ENCODE results near the gene TEX22.
A peak's percentile ranks its signal among the peaks of the same experiment; 100 is the strongest.

The TEX22 gene

DNA sequence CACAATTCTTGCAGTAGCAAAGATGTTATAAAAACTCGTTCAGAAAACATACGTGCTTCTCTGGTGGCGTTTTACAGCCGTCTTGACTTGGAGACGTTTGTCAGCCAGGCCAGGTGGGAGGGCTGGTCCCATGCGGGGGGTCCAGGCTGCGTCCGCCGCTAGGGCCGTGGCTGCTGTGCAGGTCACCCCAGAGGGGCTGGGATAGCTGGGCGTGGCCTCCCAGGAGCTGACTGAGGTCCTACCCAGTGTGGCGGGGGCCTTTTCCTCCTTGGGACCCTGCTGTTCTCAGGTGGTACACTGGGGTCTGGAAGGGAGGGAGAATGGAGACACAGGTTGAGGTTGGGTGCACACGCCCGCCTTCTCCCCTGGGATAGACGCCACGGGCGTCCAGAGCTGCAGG, 46.5 kb downstream of the TEX22 start:
- DNase-seq, result no peak

DNA sequence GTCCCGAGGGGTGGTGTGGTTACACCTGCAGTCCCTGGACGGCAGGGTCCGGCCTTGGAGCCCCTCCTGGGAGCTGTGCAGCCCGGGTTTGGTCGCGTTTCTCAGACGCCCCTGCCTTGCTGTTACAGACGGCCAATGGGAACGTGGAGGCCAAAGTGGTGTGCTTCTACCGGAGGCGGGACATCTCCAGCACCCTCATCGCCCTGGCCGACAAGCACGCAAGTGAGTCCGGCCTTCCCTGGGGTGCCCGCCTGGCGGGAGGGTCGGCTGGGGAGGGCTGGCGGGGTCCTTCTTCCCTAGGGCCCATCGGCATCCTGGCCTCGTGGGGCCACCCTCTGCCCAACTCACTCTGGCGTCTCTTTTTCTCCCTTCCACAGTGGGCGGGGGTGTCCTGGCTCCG, 47.0 kb downstream of the TEX22 start:
- DNase-seq, result no peak

DNA sequence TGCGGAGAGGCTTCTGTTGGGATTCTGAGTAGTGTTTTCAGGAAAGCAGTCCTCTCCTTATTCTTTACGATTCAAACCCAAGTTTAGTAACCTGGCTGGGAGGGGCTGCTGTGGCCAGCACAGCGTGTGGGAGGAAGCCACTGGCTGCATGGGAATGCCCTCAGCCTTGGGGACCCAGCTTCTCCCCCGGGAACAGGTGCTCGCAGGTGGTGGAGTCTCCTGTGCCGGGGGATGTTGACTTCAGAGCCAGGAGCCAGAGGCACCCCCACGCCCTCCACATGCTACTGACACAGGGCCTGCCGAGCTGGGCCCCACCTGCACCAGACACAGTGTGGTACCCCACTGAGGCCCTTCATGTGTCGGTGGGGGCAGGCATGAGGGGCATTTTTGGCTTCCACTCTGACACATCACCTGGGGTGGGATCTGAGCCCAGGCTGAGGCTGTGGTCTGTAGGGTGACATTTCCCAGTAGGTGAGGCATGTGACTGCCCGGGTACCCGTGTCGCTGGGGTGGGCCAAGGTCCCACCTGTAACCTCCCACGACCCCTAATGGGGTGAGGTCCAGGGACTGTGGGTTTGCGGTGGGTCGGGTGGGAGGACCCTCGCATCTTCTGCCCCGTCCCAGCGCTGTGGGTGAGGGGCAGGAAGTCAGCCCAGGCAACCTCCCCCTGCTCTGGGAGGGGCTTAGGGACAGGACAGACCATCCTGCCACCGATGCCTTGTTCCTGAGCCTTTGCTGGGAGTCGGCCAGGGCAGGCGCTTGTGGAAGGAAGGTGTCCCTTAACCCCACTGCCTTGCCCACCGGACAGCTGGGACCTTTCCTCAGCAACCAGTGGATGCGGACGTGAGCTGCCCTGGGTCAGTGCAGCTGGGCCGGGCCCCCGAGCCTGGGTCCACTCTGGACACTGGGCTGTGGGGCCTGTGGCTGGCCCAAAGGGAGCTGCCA, 47.8 kb downstream of the TEX22 start:
- no peak for DNase-seq

DNA sequence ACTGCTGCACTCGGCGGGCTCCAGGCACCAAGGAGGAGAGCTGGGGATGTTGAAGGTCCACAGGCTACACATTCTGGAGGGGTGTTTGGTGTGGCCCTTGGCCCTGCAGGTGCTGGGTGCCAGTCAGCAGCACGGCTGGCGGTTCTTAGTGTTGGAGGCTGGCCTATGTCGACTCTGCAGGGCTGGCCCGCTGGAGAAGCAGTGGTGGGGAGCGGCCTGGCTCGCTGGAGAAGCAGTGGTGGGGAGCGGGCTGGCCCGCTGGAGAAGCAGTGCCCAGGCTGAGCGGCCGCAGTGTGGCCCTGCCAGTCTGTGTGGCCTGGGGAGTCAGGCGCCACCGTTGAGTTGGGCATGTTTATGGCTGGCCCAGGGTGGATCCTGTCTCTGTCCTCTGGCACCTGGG, 48.6 kb downstream of the TEX22 start:
- no peak for DNase-seq

DNA sequence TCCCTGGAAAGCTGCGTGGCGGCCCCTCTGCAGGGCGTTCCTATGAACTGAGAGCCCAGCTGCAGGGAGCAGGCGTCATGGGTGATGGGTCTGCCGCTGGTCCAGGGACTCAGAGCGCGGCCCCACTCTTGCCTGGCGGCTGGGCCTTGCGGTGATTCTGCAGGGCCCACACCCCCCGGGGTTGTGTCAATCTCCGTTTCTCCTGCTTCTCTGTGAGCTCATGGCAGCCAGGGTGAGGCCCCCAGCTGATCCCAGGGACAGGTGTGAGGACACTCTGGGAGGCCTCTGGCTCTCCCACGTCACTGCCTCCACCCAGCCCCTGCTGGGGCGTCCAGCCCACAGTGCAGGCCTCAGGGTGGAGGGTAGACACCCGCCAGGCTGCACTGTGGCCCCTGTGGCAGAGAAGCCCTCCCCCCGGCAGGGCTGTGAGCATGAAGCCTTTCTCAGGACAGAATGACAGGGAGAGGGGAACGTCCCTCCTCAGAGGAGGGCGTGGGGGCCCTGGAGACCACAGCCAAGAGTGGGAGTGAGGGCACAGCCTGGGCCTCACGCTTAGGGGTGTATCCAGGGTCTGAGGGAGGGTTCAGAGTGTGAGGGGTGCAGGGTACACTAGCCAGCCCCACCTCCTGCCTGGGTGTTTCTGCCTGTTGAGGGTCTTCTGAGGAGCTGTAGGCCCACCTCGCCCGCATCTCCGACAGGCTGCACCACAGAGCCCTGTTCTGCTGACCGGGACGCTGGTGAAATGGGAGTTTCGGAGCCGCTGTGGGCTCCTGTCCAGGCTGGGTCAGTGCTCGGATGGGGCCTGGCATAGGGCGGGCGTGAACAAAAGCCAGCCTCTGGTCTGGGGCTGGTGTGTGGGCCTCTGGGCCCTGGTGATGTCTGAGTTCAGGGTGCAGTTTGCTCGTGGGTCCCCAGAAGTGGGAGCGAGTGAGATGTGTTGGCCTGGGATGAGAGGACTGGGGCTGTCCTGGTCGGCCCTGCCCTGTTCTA, 49.6 kb downstream of the TEX22 start:
- DNase-seq, result no peak

DNA sequence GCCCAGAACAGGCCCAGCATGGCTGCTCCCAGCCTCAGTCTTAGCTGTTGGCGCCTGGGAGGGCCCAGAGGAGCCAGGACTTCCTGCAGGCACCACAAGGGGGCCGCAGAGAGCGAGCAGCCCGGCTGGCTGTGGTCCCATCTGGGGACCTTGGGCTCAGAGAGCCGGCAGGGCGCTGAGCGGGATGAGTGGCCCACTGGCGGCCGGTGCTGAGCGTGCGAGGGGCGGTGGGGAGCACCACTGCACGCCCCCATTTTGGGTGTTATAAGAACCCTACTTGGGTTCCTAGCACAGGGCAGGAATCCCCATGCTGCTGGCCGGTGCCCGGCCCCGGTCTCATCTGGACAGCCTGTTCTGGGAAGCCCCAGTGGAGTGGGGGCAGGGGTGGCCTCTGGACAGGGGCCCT, 50.4 kb downstream of the TEX22 start:
- DNase-seq, result peak; percentile 51

DNA sequence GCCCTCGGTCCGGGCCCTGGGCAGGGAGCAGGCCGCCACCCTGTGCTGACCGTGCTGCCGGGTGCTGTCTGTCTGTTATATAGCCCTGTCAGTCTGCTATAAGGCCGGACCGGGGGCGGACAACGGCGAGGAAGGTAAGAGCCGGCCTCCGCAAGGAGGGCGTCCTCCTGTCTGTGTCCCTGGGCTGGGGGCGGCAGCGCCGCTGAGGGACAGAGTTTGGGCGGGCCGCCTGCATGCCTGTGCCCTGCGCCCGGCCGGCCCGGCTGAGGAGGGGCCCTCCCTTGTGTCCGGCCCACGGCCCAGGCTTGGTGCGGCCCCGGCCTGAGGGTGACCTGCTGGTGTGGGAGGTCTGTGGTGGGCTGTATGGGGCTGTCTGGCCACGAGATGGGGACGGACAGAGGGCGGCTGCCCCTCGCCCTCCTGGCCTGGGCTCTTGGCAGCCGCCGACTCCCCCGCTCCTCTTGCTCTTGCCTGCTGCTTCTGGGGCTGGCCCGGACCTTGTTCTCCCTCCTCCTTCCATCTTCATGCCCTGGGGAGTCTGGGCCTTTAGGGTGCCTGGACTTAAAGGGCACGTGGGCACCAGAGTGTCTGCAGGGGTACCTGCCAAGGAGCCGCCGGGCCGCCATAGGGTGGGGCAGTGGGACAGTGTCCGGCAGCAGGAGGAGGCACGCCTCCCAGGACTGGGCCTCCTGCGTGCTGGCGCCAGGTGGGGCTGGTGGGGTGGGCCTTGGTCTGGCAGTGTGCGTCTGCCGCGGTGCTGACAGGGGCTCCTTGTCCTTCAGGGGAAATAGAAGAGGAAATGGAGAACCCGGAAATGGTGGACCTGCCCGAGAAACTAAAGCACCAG, 51.2 kb downstream of the TEX22 start:
- DNase-seq, result no peak

DNA sequence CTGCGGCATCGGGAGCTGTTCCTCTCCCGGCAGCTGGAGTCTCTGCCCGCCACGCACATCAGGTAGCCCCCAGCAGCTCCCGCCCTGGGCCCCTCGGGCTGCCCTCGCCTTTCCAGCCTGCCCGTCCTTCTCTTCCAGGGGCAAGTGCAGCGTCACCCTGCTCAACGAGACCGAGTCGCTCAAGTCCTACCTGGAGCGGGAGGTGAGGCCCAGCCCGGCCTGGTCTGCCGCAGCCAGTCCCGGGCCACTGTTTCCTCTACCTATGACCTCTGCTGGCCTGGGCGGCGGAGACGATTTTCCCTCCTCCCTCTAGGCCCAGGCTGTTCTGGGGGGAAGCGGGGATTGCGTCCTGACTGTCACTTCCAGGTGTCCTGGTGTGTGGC, 51.8 kb downstream of the TEX22 start:
- no peak for DNase-seq

DNA sequence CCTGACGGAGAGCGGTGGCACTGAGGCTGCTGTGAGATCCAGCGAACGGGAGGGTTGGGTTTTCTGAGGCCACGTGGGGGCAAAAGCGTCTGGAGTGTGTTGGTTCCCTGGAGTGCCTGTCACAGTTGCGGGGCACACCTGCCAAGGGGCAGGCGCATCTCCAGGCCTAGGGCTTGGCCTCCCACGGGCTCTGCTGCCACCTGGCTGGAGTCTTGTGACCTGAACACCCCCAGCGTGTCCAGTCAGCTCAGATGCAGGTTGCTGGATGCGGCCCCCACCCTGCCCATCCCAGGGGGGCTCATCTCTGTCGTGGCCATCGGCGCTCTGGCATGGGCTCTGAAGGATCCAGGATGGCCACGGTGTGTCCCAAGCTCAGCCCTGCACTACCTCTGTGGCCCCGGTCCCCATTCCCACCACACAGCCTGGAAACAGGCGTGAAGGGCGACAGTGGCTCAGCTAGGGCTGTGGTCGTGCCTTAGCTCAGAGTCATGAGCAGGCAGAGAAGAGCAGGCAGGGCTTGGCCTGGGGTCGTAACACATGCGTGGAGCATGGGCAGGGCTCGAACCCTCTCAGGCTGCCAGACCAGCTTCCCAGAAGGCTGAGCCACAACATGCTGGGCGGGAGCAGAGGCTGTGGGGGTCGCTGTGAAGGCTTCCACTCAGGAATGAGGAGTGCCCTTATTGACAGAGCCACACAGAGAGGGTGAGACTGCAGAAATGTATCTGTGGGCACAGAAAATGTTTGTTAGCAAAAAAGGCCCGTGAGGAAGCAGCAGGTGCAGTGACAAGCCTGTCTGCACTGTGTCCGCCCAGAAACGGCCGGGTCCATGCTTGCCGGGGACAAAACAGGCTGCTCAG, 52.8 kb downstream of the TEX22 start:
- DNase-seq, result no peak

DNA sequence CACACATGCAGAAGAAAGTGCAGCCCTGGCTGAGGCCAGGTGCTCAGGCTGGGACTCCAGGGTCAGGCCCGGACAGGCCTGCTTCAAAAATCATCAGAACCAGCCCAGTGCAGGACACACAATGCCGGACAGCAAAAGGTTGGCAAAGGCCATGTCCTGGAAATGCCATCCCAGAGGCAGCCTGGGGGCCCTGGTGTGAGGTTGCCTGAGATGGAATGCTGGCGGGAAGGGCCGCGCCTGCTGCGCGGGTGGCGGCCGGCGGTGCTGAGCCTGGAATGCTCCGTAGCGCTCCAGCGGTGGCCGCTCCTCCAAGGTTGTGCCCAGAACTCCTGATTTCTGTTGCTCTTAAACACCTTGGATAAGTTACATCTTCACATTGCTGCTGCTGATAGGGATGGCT, 54.6 kb downstream of the TEX22 start:
- no peak for DNase-seq

DNA sequence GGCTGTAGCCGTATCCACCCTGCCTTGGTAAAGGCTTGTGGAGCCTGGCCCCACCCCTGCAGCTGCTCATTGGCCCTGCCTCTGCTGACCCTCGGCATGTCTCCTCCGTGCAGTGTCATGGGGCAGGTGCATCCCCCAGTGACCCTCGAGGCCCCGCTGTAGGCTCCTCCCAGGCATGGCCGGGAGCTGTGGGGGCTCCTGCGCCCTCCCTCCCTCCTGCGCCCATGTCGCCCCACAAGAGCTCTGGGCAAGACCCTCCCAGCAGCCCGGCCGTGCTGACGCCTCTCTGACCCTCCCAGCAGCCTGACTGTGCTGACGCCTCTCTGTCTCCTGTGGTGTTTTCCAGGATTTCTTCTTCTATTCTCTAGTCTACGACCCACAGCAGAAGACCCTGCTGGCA, 55.5 kb downstream of the TEX22 start:
- DNase-seq, result no peak

DNA sequence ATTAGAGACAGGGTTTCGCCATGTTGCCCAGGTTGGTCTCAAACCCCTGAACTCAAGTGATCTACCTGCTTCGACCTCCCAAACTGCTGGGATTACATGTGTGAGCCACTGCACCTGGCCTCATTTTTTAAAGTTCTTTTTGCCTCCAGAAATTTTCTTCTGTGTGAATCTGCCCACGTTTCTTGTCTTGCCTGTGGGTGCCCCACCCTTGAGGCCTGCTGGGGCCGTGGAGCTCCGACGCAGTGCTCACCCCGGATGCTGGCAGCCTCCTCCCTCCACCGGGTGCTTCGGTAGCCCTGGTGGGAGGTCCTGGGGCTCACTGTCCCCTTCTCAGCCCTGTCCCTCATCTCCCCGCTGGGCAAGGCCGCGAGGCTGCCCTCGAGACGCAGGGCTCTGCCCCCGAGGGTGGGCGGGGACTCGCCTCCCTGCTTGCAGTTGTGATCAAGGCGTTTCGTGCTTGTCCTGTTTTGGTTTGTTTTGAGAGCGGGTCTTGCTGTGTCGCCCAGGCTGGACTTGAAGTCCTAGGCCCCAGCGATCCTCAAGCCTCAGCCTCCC, 56.8 kb downstream of the TEX22 start:
- no peak for DNase-seq

DNA sequence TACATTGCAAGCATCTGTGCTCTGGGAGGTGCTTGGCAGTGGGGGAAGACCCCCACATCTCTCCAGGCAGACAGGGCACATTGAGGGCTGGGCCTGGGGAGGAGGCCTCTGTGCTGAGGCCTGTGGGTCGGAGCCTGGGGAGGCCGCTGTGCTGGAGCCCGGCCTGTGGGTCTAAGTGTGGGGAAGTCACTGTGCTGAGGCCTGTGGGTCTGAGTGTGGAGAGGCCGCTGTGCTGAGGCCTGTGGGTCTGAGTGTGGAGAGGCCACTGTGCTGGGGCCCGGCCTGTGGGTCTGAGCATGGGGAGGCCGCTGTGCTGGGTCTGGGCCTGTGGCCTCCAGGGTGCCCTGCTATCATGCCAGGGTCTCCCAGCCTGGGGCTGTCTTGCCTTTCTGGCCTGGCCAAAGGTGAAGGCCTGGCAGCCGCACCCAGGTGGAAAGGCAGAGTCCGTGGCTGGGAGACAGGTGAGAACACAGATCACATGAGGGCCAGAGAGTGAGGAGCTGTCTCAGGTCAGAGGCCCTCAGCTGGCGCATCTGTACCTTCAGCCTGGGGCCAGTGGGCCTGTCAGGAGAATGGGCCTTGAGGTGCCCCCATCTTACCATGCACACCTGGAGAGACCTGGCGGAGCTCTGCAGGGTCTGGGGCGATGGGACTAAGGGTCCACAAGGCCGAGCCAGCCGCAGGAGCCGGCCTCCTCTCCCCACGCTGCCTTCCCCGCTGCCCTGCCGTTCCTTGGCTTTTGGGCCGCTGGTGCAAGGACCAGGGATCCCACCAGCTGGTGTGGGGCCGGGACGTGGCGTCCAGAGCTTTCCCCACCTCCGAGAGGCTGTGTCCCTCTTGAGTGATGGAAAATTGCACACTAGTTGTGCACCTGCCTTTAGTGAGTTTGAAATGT, 57.7 kb downstream of the TEX22 start:
- no peak for DNase-seq

DNA sequence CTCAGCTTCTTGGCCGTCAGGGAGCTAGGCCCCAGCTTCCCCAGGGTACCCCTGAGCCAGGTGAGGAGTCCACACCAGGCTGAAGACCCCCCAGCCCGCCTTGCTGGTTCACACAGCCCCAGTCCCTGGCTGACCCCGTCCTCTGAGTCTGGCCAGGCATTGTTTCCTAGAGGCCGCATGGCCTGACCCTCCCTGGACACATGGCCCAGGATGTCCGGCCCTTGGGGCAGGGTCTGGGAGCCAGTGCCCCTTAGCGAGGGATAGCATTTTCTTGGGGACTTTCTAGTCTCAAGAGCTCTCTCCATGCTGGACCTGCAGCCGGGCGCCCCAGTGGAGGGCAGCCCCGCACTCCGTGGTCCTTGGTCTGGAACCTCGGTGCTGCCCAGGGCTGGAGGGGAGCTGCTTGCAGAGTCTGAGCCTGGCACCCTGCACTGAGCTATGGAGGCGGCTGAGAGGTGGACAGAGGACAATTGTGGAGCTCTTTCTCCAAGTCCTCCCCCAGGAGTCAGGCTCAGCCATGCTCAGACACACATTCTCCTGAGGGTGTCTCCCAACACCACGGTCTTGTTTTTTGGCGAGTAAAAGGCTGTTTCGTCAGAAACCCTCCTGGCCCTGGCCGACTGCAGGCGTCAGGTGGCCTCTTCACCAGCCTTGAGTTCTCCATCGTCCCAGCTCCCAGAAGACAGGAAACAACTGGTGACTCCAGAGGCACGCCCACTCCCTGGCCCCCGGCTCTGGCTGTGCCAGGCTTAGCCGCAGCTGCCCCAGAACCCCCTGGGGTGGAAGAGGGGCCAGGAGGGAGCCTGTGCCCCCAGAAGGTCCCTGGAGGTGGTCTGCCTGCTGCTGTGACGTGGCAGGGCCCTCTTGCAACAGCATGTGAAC, 58.6 kb downstream of the TEX22 start:
- DNase-seq, result no peak

DNA sequence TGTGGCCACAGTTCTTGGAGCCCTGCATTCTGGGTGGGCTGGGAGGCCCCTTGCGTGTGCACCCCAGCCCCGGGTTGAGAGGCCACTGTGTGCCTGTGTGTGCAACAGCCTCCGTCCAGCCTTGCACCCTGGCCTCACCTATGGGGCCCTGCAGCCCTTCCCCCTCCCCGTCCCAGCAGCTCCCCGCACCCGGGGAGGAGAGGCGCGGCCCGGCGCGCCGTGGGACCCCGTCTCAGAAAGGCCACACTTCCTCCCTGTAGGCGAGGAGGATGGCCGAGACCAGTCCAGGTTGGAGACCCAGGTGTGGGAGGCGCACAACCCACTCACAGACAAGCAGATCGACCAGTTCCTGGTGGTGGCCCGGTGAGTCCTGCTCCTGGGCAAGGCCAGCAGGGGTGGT, 59.7 kb downstream of the TEX22 start:
- DNase-seq, result no peak

DNA sequence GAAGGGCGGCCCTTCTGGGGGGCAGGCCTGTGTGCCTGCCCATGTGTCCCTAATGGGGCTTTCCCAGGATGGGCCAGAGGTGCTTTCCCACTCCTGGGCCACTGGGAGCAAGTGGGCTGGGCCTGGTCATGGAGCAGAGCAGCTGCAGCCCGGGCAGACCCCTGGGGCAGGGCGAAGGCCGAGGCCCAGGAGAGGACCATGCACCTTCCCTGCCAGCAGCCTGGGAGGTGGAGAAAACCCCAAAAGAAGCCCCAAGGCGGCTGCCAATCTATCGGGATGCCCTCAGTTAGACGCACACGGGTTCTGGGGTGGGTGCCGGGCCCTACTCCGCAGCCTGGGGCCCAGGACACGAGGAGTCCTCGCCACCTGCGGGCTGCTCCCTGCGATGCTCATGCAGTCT, 60.2 kb downstream of the TEX22 start:
- DNase-seq, result no peak

DNA sequence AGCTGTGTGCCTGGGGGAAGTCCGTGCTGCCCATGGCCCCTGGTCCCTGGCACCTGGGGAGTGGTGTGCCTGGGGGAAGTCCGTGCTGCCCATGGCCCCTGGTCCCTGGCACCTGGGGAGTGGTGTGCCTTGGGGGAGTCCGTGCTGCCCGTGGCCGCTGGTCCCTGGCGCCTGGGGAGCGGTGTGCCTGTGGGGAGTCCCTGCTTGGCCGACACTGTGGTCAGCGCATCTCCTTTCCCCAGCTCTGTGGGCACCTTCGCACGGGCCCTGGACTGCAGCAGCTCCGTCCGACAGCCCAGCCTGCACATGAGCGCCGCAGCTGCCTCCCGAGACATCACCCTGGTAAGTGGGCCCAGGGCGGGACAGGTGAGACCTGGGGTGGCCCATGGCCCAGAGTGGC, 61.8 kb downstream of the TEX22 start:
- DNase-seq, result no peak

DNA sequence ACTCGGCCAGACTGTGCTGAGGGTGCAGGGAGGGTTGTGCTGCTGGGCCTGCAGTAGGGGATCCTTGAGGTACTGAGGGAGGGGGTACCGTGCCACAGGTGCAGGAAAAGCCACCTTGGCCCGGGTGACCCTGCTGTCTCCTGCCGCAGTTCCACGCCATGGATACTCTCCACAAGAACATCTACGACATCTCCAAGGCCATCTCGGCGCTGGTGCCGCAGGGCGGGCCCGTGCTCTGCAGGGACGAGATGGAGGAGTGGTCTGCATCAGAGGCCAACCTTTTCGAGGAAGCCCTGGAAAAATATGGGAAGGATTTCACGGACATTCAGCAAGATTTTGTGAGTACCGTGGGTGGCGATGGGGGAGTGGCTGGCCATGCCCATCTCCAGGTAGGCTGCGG, 62.3 kb downstream of the TEX22 start:
- no peak for DNase-seq

DNA sequence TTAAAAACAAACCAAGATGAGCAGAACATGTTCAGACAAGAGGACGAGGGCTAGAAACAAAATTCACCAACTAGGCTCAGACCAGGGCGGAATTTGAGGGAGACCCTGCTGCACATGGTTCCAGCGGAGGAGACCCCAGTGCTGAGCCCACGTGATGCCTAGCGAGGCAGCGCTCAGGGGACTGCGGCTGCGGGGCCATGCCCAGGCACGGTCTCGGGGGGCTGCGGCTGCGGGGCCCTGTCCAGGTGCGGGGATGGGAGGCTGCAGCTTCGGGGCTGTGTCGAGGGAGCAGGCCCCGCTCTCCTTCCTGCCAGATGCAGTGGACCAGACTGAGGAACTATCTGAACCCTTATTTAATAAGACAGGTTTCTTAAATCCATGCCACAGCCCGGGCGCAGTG, 63.6 kb downstream of the TEX22 start:
- DNase-seq, result no peak

Data from NCI-H2171 (cell line).